Measurements from ENCODE around the gene A1BG. TPM values are rescaled to one million over a fixed set of nuclear protein-coding genes. Genes with fewer than 3 reads are reported as not detected.

The A1BG gene
- total and polyA plus RNA-seq, 2 of the 13 experiments (the other 11 are each of a cell fraction or from before 2014, with no cell fraction given), result 14.7 to 41.4 TPM

DNA sequence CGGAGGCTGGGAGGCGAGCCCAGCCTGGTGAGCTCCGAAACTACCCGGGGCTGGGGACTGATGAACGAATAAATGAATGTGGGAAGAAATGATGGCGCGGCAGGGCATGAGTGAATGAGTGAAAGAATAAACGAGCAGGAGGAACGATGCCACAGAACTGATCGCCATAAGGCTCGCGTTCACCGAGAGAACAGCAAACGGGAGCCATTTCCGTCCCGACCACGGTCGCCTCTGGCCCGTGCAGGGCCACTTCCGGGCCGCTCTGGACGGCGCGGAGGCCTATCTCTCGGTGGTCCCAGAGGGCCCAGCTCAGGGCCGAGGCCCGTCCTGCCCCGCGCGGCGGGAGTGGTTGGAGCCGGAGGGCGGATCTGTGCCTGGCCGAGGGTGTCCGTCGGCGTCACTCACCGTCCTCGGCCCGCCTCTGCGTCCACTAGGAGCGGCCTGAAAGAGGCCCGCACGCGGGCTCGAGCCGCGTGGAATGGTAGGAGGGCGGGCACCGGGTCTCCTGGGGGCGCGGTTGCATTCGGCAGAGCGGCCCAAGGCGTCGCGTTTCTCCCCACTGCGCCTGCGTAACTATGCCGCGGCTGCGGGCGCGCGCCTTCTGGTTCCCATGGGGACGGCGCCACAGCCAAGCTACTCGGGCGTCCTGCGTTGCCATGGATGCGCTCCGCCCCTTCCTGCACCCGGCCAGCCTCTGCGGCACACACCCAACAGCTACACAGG is 9.1 kb upstream of the A1BG start, which contains the start of gene ZNF497 (continued):
- TF ChIP-seq, protein P1, sequence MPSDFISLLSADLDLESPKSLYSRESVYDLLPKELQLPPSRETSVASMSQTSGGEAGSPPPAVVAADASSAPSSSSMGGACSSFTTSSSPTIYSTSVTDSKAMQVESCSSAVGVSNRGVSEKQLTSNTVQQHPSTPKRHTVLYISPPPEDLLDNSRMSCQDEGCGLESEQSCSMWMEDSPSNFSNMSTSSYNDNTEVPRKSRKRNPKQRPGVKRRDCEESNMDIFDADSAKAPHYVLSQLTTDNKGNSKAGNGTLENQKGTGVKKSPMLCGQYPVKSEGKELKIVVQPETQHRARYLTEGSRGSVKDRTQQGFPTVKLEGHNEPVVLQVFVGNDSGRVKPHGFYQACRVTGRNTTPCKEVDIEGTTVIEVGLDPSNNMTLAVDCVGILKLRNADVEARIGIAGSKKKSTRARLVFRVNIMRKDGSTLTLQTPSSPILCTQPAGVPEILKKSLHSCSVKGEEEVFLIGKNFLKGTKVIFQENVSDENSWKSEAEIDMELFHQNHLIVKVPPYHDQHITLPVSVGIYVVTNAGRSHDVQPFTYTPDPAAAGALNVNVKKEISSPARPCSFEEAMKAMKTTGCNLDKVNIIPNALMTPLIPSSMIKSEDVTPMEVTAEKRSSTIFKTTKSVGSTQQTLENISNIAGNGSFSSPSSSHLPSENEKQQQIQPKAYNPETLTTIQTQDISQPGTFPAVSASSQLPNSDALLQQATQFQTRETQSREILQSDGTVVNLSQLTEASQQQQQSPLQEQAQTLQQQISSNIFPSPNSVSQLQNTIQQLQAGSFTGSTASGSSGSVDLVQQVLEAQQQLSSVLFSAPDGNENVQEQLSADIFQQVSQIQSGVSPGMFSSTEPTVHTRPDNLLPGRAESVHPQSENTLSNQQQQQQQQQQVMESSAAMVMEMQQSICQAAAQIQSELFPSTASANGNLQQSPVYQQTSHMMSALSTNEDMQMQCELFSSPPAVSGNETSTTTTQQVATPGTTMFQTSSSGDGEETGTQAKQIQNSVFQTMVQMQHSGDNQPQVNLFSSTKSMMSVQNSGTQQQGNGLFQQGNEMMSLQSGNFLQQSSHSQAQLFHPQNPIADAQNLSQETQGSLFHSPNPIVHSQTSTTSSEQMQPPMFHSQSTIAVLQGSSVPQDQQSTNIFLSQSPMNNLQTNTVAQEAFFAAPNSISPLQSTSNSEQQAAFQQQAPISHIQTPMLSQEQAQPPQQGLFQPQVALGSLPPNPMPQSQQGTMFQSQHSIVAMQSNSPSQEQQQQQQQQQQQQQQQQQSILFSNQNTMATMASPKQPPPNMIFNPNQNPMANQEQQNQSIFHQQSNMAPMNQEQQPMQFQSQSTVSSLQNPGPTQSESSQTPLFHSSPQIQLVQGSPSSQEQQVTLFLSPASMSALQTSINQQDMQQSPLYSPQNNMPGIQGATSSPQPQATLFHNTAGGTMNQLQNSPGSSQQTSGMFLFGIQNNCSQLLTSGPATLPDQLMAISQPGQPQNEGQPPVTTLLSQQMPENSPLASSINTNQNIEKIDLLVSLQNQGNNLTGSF (CRISPR knock-in tag; IDR thresholded peaks at IDR 0.05), result no peak; the same call in 1 of the 2 replicates
- peak; percentile 24; the same call in 1 of the 2 replicates for TF ChIP-seq ZNF331 (CRISPR knock-in tag; IDR thresholded peaks at IDR 0.05)
- TF ChIP-seq JUND (CRISPR knock-in tag; IDR thresholded peaks at IDR 0.05), result no peak
- no peak for TF ChIP-seq SNAPC5 (CRISPR knock-in tag; IDR thresholded peaks at IDR 0.05; ENCODE audit: borderline replicate concordance)
- TF ChIP-seq MEF2D (CRISPR knock-in tag; IDR thresholded peaks at IDR 0.05), result peak; percentile 88; the same call in 1 of the 2 replicates
- TF ChIP-seq RCOR2 (CRISPR knock-in tag; IDR thresholded peaks at IDR 0.05), result no peak
- no peak for TF ChIP-seq ZNF251 (CRISPR knock-in tag; IDR thresholded peaks at IDR 0.05)
- no peak; the same call in 1 of the 2 replicates for TF ChIP-seq ZNF446 (CRISPR knock-in tag; IDR thresholded peaks at IDR 0.05)
- TF ChIP-seq ZNF616 (CRISPR knock-in tag; IDR thresholded peaks at IDR 0.05; ENCODE audit: low read depth), result no peak; the same call in 1 of the 2 replicates
- TF ChIP-seq ZBTB25 (CRISPR knock-in tag; IDR thresholded peaks at IDR 0.05), result peak; percentile 72
- no peak for TF ChIP-seq ATF7 (IDR thresholded peaks at IDR 0.05)
- TF ChIP-seq ATF7 (CRISPR knock-in tag; IDR thresholded peaks at IDR 0.05), result no peak
- 0 out of 2 replicates have a peak, but pooled peaks have one; percentile 33 for TF ChIP-seq SALL2 (CRISPR knock-in tag; IDR thresholded peaks at IDR 0.05)
- no peak; the same call in 1 of the 2 replicates for TF ChIP-seq ZNF350 (CRISPR knock-in tag; IDR thresholded peaks at IDR 0.05; ENCODE audit: borderline replicate concordance, low read depth)
- TF ChIP-seq, protein P2, sequence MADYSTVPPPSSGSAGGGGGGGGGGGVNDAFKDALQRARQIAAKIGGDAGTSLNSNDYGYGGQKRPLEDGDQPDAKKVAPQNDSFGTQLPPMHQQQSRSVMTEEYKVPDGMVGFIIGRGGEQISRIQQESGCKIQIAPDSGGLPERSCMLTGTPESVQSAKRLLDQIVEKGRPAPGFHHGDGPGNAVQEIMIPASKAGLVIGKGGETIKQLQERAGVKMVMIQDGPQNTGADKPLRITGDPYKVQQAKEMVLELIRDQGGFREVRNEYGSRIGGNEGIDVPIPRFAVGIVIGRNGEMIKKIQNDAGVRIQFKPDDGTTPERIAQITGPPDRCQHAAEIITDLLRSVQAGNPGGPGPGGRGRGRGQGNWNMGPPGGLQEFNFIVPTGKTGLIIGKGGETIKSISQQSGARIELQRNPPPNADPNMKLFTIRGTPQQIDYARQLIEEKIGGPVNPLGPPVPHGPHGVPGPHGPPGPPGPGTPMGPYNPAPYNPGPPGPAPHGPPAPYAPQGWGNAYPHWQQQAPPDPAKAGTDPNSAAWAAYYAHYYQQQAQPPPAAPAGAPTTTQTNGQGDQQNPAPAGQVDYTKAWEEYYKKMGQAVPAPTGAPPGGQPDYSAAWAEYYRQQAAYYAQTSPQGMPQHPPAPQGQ (CRISPR knock-in tag; IDR thresholded peaks at IDR 0.05; ENCODE audit: borderline replicate concordance), result no peak
- TF ChIP-seq ZNF335 (CRISPR knock-in tag; IDR thresholded peaks at IDR 0.05), result peak; percentile 86; the same call in 1 of the 2 replicates
- TF ChIP-seq IRF2 (CRISPR knock-in tag; IDR thresholded peaks at IDR 0.05), result peak; percentile 25
- 0 out of 2 replicates have a peak, but pooled peaks have one; percentile 11 for TF ChIP-seq ZNF792 (CRISPR knock-in tag; IDR thresholded peaks at IDR 0.05)
- TF ChIP-seq SMC3 (IDR thresholded peaks at IDR 0.05; ENCODE audit: low read length), result no peak
- TF ChIP-seq, protein P3, sequence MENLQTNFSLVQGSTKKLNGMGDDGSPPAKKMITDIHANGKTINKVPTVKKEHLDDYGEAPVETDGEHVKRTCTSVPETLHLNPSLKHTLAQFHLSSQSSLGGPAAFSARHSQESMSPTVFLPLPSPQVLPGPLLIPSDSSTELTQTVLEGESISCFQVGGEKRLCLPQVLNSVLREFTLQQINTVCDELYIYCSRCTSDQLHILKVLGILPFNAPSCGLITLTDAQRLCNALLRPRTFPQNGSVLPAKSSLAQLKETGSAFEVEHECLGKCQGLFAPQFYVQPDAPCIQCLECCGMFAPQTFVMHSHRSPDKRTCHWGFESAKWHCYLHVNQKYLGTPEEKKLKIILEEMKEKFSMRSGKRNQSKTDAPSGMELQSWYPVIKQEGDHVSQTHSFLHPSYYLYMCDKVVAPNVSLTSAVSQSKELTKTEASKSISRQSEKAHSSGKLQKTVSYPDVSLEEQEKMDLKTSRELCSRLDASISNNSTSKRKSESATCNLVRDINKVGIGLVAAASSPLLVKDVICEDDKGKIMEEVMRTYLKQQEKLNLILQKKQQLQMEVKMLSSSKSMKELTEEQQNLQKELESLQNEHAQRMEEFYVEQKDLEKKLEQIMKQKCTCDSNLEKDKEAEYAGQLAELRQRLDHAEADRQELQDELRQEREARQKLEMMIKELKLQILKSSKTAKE (CRISPR knock-in tag; IDR thresholded peaks at IDR 0.05; ENCODE audit: borderline replicate concordance), result no peak
